GM08714 (cell line): ENCODE measurements around the gene OR6C70.
"Not testable (repeated sequence)": the region's sequence is repeated elsewhere in the genome, so short reads cannot be mapped to it uniquely, and the experiment has no call there.

Source experiments
- H3K4me3 ChIP-seq: fragments of 200-500 bp; sonication (Bioruptor generic); 2 replicates; pipeline ENCODE4 v1.5.1; 2014; ENCODE audit warnings: mild to moderate bottlenecking, low read length, inconsistent platforms
- ZNF274 ChIP-seq: IDR thresholded peaks from 2 replicates; pipeline ENCODE4 v1.6.1; 2012; ENCODE audit warnings: mild to moderate bottlenecking, low read depth, low read length

The OR6C70 gene

DNA sequence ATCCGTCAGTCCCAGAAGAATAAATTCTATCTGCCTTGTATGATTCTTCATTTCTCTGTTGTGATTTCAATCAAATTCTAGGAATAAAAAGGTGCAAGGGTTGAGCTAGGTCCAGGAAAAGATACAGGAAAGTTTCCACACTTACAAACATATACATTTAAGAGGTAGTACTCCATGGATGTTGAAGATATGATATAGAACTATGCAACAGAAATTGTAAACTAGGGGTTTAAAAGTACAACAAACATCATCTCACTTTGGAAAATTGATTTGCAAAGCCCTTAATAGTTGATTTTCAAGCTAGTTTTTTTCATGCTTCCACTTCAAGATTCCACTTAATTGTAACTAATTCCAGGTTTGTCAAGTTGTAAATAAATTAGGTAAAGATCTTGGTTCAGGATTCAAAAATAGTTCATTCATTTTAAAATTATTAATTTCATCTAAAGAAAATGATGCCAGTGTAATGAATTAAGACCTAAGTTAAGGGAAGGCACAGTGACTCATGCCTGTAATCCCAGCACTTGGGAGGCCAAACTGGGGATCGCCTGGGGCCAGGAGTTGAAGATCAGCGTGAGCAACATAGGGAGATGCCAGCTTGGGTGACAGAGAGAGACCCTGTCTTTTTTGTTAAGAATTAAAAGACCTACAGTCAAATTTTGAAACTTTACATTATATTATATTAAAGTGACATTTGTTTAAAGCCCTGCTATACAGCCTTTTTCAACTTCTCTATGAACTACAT, at the start of gene OR6C70:
Gene OR6C70 (minus strand): TSS at position 51 of the 742 bp plus-strand sequence. CDS start 0 bp downstream, at position 51.
- TF ChIP-seq ZNF274, result no peak

DNA sequence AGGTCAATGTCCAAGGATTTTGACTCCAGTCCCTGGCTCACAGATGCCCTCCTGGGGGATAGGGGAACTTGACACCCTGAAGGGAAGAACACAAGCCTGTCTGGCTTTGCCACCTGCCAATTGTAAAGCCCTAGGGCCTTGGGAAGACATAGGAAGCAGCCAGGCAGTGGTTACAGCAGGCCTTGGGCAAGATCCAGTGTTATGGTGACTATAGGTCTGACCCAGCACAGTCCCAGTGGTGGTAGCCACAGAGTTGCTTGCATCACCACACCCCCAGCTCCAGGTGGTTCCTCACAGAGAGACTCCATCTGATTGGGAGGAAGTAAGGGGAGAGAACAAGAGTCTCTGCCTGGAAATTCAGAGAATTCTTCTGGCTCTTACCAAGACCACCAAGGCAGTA, 46.5 kb upstream of the OR6C70 start:
- no peak overlapping the region for H3K4me3 ChIP-seq
- no peak for TF ChIP-seq ZNF274

More for the DNA sequence above, at the start of gene OR6C70:
- H3K4me3 ChIP-seq, result no peak within 1 kb of the TSS

DNA sequence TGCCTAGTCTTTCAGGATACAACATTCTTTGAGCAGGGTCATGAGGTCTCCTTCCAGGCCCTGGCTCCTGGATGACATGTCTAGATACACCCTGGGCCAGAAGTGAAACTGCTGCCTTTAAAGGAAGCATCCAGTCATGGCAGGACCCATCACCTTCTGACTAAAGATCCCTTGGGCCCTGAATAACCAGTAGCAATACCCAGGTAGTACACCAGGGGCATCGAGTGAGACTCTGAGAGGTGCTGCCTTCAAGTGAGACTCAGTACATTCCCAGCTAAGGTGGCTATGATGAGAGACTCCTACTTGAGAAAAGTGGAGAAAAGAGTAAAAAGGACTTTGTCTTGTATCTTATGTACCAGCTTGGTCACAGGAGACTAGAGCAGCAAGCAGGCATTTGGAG, 45.8 kb upstream of the OR6C70 start:
- H3K4me3 ChIP-seq, result no peak overlapping the region
- no peak for TF ChIP-seq ZNF274

DNA sequence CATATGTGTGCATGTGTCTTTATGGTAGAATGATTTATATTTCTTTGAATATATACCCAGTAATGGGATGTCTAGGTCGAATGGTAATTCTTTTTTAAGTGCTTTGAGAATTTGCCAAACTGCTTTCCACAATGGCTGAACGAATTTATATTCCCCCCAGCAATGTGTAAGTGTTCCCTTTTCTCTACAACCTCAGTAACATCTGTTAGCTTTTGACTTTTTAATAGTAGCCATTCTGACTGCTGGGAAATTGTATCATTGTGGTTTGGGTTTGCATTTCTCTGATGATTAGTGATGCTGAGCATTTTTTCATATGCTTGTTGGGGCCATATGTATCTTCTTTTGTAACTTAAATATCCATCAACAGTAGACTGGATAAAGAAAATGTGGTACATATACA, 31.7 kb upstream of the OR6C70 start:
- no peak overlapping the region for H3K4me3 ChIP-seq
- no peak for TF ChIP-seq ZNF274

DNA sequence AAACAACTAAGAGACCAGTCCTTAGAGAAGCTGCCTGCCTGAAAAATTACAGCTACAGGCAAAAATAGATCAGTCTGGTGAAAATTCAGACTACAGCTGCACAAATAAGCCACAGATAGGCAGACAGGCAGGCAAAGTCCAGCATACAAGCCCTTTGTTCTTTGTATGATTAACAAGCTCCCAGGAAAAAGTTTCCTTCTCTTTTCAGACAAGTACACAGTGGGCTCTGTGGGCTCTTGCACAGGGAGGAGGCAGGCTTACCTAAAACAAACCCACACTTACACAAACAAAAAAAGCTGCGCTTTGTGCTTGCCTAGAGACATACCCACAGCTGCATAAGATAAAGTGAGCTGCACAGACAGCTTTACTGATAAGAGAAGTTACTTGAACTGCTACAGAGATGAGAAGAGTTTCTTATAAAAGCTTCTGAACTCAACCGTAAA, 29.9 kb upstream of the OR6C70 start:
- TF ChIP-seq ZNF274, result no peak
- H3K4me3 ChIP-seq, result no peak overlapping the region

DNA sequence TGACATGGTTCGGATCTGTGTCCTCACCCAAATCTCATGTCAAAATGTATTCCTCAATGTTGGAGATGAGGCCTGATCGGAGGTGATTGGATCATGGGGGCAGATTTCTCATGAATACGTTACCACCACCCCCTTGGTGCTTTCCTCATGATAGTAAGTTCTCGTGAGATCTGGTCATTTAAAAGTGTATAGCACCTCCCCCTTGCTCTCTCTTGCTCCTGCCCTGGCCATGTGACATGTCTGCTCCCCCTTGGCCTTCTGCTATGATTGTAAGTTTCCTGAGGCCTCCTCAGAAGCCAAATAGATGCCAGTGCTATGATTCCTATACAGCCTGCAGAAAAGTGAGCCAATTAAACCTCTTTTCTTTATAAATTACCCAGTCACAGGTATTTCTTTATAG, 29.3 kb upstream of the OR6C70 start:
- no peak overlapping the region for H3K4me3 ChIP-seq
- no peak for TF ChIP-seq ZNF274

DNA sequence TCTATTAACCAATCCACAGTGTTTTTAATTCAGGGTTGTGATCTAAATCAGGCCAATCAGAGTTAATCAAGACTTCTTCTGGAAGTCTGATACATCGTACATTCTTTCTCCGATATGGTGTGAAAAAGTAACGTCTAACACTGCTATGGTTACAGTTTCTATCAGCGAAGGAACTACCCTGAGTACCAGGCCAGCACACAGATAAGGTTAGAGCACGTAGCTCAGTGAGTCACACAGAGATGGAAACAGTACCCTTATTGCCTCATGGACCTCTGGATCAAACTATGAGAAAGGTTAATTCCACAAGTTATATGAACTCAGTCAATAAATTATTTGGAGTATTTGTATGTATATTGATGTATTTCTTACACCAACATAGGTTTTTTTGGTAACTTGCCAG, 25.6 kb upstream of the OR6C70 start:
- H3K4me3 ChIP-seq, result no peak overlapping the region
- no peak for TF ChIP-seq ZNF274

DNA sequence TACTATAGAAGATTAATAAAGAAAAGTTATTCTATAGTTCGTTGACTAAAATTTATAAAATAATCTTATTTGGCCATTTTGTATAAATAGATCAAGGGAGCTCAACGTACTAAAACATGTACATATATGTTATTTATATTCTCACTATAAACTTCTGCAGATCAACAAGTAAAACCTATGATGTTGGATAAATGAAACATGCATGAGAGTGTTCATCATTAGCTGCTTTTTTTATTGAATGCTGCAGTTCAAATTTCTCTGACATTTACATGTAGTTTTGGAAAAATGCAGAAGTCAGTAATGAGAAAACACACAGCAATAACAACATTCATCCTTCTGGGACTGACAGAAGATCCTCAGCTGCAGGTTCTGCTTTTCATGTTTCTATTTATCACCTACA, 22.1 kb upstream of the OR6C70 start, which contains the start of gene OR6C68:
Gene OR6C68 (plus strand): TSS at position 301 of the 400 bp plus-strand sequence. CDS start 0 bp downstream, at position 301.
- no peak for TF ChIP-seq ZNF274

DNA sequence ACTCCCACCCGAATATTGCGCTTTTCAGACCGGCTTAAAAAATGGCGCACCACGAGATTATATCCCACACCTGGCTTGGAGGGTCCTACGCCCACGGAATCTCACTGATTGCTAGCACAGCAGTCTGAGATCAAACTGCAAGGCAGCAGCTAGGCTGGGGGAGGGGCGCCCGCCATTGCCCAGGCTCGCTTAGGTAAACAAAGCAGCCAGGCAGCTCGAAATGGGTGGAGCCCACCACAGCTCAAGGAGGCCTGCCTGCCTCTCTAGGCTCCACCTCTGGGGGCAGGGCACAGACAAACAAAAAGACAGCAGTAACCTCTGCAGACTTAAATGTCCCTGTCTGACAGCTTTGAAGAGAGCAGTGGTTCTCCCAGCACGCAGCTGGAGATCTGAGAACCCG, 14.3 kb upstream of the OR6C70 start:
- H3K4me3 ChIP-seq, result not testable (repeated sequence)

More for the DNA sequence above, 22.1 kb upstream of the OR6C70 start, which contains the start of gene OR6C68:
- no peak within 1 kb of the TSS for H3K4me3 ChIP-seq

DNA sequence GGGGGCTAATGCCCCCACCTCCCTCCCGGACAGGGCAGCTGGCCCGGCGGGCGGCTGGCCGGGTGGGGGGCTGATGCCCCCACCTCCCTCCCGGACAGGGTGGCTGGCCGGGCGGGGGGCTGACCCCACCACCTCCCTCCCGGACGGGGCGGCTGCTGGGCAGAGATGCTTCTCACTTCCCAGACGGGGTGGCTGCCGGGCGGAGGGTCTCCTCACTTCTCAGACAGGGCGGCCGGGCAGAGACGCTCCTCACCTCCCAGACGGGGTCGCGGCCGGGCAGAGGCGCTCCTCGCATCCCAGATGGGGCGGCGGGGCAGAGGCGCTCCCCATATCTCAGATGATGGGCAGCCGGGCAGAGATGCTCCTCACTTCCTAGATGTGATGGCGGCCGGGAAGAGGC, 9.2 kb upstream of the OR6C70 start:
- not testable (repeated sequence) for H3K4me3 ChIP-seq

DNA sequence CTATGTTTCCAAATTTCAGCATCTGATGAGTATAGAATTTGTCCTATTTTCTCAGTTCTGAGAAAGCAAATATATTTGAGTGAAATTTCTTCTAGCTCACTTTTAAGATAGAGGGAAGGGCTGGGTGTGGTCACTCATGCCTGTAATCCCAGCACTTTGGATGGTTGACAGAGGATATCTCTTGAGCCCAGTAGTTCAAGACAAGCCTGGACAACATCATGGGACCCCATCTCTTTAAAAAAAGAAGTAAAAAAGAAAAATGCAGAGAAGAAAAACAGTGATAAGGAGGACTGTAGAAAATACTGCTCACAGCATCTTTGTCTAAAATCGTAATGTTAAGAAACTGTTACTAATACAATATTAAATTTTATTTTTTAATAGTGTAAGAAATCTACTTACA, 2.3 kb upstream of the OR6C70 start:
- H3K4me3 ChIP-seq, result no peak overlapping the region
- no peak for TF ChIP-seq ZNF274

DNA sequence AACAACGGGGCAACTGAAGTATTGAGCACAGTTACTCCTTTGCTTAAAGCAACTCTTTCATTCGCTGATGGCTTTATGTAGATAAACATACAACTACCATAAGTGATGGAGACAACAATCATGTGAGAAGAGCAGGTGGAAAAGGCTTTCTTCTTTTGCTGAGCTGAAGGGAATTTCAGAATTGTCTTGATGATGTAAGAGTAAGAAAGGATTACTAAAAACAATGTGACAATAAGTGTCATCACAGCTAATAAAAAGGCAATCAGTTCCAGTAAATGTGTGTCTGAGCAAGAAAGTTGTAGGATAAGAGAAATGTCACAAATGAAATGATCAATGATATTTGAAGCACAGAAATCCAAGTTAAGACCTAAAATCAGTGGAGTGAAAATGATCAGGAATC, 647 bp downstream of the OR6C70 start:
- TF ChIP-seq ZNF274, result no peak
- H3K4me3 ChIP-seq, result no peak overlapping the region

DNA sequence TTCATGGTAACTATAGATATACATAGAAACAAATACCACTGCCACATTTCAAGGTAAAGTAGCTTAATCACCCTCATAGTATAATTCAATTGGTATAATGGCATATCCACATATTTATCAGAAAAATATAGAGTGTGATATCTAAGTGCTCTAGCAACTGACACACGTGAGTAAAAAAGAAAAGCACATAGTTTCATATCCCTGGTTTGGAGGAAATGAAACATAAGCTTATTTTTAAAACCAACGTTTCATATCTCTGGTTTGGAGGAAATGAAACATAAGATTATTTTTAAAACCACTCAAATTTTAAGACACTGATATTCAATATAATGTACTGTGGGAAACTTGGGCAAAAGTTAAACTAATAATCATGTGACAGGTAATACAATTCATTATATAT, 2.1 kb downstream of the OR6C70 start:
- H3K4me3 ChIP-seq, result no peak overlapping the region
- no peak for TF ChIP-seq ZNF274

DNA sequence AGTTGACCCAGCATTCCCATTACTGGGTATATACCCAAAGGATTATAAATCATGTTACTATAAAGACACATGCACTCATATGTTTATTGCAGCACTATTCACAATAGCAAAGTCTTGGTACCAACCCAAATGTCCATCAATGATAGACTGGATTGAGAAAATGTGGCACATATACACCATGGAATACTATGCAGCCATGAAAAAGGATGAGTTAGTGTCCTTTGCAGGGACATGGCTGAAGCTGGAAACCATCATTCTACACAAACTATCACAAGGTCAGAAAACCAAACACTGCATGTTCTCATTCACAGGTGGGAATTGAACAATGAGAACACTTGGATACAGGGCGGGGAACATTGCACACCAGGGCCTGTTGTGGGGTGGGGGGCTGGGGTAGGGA, 5.0 kb downstream of the OR6C70 start:
- not testable (repeated sequence) for H3K4me3 ChIP-seq

DNA sequence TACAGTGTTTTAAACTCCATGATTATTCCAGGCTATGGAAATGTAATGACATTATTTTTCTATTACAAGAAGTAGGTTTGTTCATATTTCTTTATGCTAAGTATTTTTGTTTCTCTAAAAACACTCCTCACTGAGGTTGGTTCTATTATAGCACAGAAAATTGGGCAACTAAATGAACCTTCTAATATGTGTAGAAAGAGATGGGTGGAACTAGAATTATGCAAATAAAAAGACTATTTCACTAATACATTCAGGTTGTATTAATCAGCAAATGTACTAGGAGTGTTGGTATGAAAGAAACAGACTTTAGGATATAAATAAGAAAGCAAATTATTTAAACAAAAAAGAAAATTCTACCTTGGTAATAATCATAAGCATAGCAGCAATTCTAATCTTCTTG, 21.1 kb downstream of the OR6C70 start:
- no peak overlapping the region for H3K4me3 ChIP-seq
- TF ChIP-seq ZNF274, result no peak

DNA sequence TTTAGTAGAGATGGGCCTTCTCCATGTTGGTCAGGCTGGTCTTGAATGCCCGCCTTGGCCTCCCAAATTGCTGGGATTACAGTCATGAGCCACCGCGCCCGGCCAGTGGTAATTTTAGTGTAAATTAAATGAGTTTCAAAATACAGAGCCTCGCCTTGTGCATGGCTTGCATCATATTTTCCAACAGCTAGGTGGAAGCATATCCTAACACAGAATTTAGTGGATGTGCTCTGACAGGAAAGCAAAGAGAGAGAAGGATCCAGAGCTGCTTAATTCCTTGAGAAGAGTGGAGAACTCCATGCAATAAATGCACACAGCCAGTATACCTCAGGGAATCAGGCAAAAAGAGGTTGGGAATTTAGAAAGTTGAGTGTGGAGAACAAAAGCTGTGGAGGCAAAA, 23.6 kb downstream of the OR6C70 start:
- TF ChIP-seq ZNF274, result no peak
- H3K4me3 ChIP-seq, result no peak overlapping the region
